SK-N-SH (cell line): ENCODE measurements around the gene ABCA9. TPM values are rescaled to one million over a fixed set of nuclear protein-coding genes. Genes with fewer than 3 reads are reported as not detected.

Experiments used
- CTCF ChIA-PET: fragments of 300-600, 350-600 bp; formaldehyde crosslinking; extraction: SDS; loops from one replicate; lab custom pipeline; 2021; lab: Yijun Ruan, JAX
- POLR2A ChIA-PET: fragments of 350-600 bp; sonication (Branson Sonifier 250); formaldehyde crosslinking; extraction: SDS; loops from one replicate; lab custom pipeline; 2020; ENCODE audit warnings: antibody characterized with exemption, inconsistent platforms; lab: Yijun Ruan, JAX
- DNase-seq: peaks from one replicate; pipeline ENCODE4 v3.0.0; 2012
- H2AFZ ChIP-seq: fragments of 200-600 bp; sonication (generic); 2 replicates; pipeline ENCODE4 v1.8.1; 2016; ENCODE audit warnings: antibody characterized with exemption, mild to moderate bottlenecking, low read depth
- H3F3A ChIP-seq: fragments of 200-600 bp; sonication (generic); replicated peaks from 2 replicates; pipeline ENCODE3; 2016; ENCODE audit warnings: antibody characterized with exemption, mild to moderate bottlenecking; ENCODE audit not compliant: insufficient read depth
- H3K27ac ChIP-seq, 2 experiments: fragments of 200-500 bp in 1 of 2; fragments of 200-600 bp in 1 of 2; sonication (Bioruptor generic) in 1 of 2; sonication (generic), shearing (Covaris generic) in 1 of 2; 2 replicates each; pipeline versions ENCODE4 v1.5.1 to v1.6.1; 2014 to 2016; ENCODE audit warnings: low read depth in 2 of 2, inconsistent platforms in 1 of 2, low read length in 1 of 2, mild to moderate bottlenecking in 1 of 2, mixed read lengths in 1 of 2
- H3K27me3 ChIP-seq: fragments of 200-600 bp; sonication (generic), shearing (Covaris generic); 2 replicates; pipeline ENCODE4 v1.6.1; 2016; ENCODE audit warnings: mixed run types; ENCODE audit not compliant: insufficient read depth
- H3K36me3 ChIP-seq, 2 experiments: fragments of 200-500 bp in 1 of 2; fragments of 200-600 bp in 1 of 2; sonication (Bioruptor generic) in 1 of 2; sonication (generic) in 1 of 2; replicated peaks in 1 of 2; 2 replicates each; pipeline versions ENCODE3 to v1.5.1; 2014 to 2016; ENCODE audit warnings: low read length in 1 of 2, mild to moderate bottlenecking in 1 of 2; ENCODE audit not compliant: insufficient read depth in 2 of 2, control insufficient read depth in 1 of 2
- H3K4me1 ChIP-seq, 2 experiments: fragments of 200-500 bp in 1 of 2; fragments of 200-600 bp in 1 of 2; sonication (Bioruptor generic) in 1 of 2; sonication (generic), shearing (Covaris generic) in 1 of 2; 2 replicates each; pipeline versions ENCODE4 v1.5.1 to v1.6.1; 2014 to 2016; ENCODE audit warnings: low read depth in 1 of 2, low read length in 1 of 2, mixed run types in 1 of 2; ENCODE audit not compliant: insufficient read depth in 2 of 2, control insufficient read depth in 1 of 2
- H3K4me2 ChIP-seq: fragments of 200-600 bp; sonication (generic), shearing (Covaris generic); 2 replicates; pipeline ENCODE4 v1.6.1; 2017; ENCODE audit warnings: mixed run types
- H3K4me3 ChIP-seq, 2 experiments: fragments of 200-500 bp in 1 of 2; fragments of 200-600 bp in 1 of 2; sonication (Bioruptor generic) in 1 of 2; sonication (generic), shearing (Covaris generic) in 1 of 2; 2 replicates each; pipeline versions ENCODE4 v1.5.1 to v1.8.1; 2014 to 2016; ENCODE audit warnings: low read depth in 2 of 2, inconsistent platforms in 1 of 2, low read length in 1 of 2, mild to moderate bottlenecking in 1 of 2, mixed read lengths in 1 of 2, moderate library complexity in 1 of 2
- H3K79me2 ChIP-seq: fragments of 200-600 bp; sonication (generic); 2 replicates; pipeline ENCODE4 v1.8.1; 2017; ENCODE audit warnings: mild to moderate bottlenecking; ENCODE audit not compliant: insufficient read depth
- H3K9ac ChIP-seq: fragments of 200-600 bp; sonication (generic); 2 replicates; pipeline ENCODE4 v1.6.1; 2017; ENCODE audit warnings: mixed run types
- H3K9me2 ChIP-seq: fragments of 200-600 bp; sonication (generic); 2 replicates; pipeline ENCODE4 v1.6.1; 2017; ENCODE audit warnings: mixed run types
- H3K9me3 ChIP-seq: fragments of 200-600 bp; sonication (generic); 2 replicates; pipeline ENCODE4 v1.6.1; 2017; ENCODE audit warnings: mixed run types, mild to moderate bottlenecking, moderate library complexity
- H4K20me1 ChIP-seq: fragments of 200-600 bp; sonication (generic); 2 replicates; pipeline ENCODE4 v1.6.1; 2017; ENCODE audit warnings: mild to moderate bottlenecking, mixed run types; ENCODE audit not compliant: insufficient read depth
- EZH2phosphoT487 ChIP-seq: fragments of 200-600 bp; sonication (generic); IDR thresholded peaks from 2 replicates; pipeline ENCODE4 v1.6.1; 2017; ENCODE audit warnings: low read depth, mixed run types, mild to moderate bottlenecking, antibody characterized with exemption, moderate library complexity, borderline replicate concordance
- FOXJ3 ChIP-seq: sonication (generic); formaldehyde crosslinking; IDR thresholded peaks from 2 replicates; pipeline ENCODE4 v1.5.1; 2020; ENCODE audit warnings: mild to moderate bottlenecking, missing genetic modification reagents
- FOXM1 ChIP-seq: IDR thresholded peaks from 2 replicates; pipeline ENCODE4 v1.4.0; 2012; ENCODE audit warnings: low read depth, mild to moderate bottlenecking
- GATA2 ChIP-seq: sonication (generic); formaldehyde crosslinking; IDR thresholded peaks from 2 replicates; pipeline ENCODE4 v1.5.0; 2020; ENCODE audit warnings: mild to moderate bottlenecking, missing genetic modification reagents
- JUND ChIP-seq: IDR thresholded peaks from 2 replicates; pipeline ENCODE4 v1.4.0; 2012
- MAX ChIP-seq: IDR thresholded peaks from 2 replicates; pipeline ENCODE4 v1.4.0; 2012; ENCODE audit warnings: low read depth
- NFIC ChIP-seq: IDR thresholded peaks from 2 replicates; pipeline ENCODE4 v1.4.0; 2012; ENCODE audit warnings: borderline replicate concordance
- NRF1 ChIP-seq: IDR thresholded peaks from 2 replicates; pipeline ENCODE4 v1.6.1; 2012; ENCODE audit warnings: low read depth, mild to moderate bottlenecking, low read length
- PBX3 ChIP-seq: IDR thresholded peaks from 2 replicates; pipeline ENCODE4; 2012
- REST ChIP-seq: IDR thresholded peaks from 2 replicates; pipeline ENCODE4 v1.6.1; 2012; ENCODE audit warnings: mild to moderate bottlenecking, low read depth, low read length, moderate library complexity
- RFX5 ChIP-seq: IDR thresholded peaks from 2 replicates; pipeline ENCODE4 v1.6.1; 2012; ENCODE audit warnings: mild to moderate bottlenecking, improper control_type of control experiment, low read length
- RXRA ChIP-seq: IDR thresholded peaks from 2 replicates; pipeline ENCODE4 v1.4.0; 2012; ENCODE audit warnings: low read depth, mild to moderate bottlenecking, borderline replicate concordance
- SIN3A ChIP-seq: IDR thresholded peaks from 2 replicates; pipeline ENCODE4 v1.6.1; 2012; ENCODE audit warnings: low read depth, mild to moderate bottlenecking, low read length, moderate library complexity, borderline replicate concordance
- SMC3 ChIP-seq: IDR thresholded peaks from 2 replicates; pipeline ENCODE4 v1.6.1; 2012; ENCODE audit warnings: low read depth, low read length, improper control_type of control experiment
- ZBTB33 ChIP-seq: IDR thresholded peaks from 2 replicates; pipeline ENCODE4 v1.4.0; 2012; ENCODE audit warnings: low read depth, borderline replicate concordance
- WGBS: methylation state at CpG from one replicate; pipeline ENCODE4 v1.1.6; 2017; ENCODE audit warnings: low lambda C conversion rate; 5-methylcytosine and 5-hydroxymethylcytosine counted together
- polyA plus RNA-seq, 3 experiments: library from polyadenylated mRNA; depleted of rRNA; stranded (reverse); fragments of >200 nt; gene quantifications; 2 replicates each; pipeline ENCODE4 v1.2.3, GENCODE V29; 2012

ABCA9 gene
- polyA plus RNA-seq, 1 of the 3 experiments (the other 2 are of a cell fraction), result 0.07 TPM

- TF ChIP-seq REST (no peak), EZH2phosphoT487 (no peak), NRF1 (no peak), JUND (no peak)
Measured at GRCh38 chr17:69056179-69056823, 4.4 kb downstream of the ABCA9 start (continued).

- DNase-seq, result no peak
- Histone ChIP-seq H3K4me3 (no peak overlapping the region), H3F3A (no peaks in the 10 kb centered on the region), H3K27me3 (no peaks in the 10 kb centered on the region), H4K20me1 (no peaks in the 10 kb centered on the region), H3K4me2 (no peak overlapping the region), H3K9me3 (no peaks in the 10 kb centered on the region), H2AFZ (no peak overlapping the region), H3K9me2 (no peaks in the 10 kb centered on the region), H3K79me2 (no peaks in the 10 kb centered on the region), H3K4me1 (peaks cover 0 to under 1% of the 10 kb centered on the region in 2 experiments; a peak in 2 of 4 replicates), H3K27ac (no peak overlapping the region), H3K36me3 (no peaks in the 10 kb centered on the region), H3K9ac (no peak overlapping the region)
- whole genome bisulfite sequencing, result 23% methylated on average over 2 of the region's 2 CpGs
- TF ChIP-seq SIN3A (no peak), FOXM1 (no peak), PBX3 (no peak), RXRA (no peak), RFX5 (no peak), EZH2phosphoT487 (no peak), MAX (no peak), SMC3 (no peak), GATA2 (CRISPR knock-in tag) (no peak), FOXJ3 (no peak), NFIC (no peak), ZBTB33 (no peak)
- ChIA-PET POLR2A (no interaction called here), CTCF (no interaction called here)
Measured at GRCh38 chr17:69055334-69055733, 5.4 kb downstream of the ABCA9 start.
